Measurements from ENCODE around the gene SERPINB6.

- TF ChIP-seq CTCF (IDR thresholded peaks at IDR 0.05) (no peak), POLR2AphosphoS5 (IDR thresholded peaks at IDR 0.05) (no peak), EP300 (IDR thresholded peaks at IDR 0.05) (no peak)
Observed at GRCh38 chr6:2944405-2945152, 26.8 kb downstream of the SERPINB6 start.

All from stomach (tissue), 4 donors.